SK-N-SH treated with all-trans-retinoic acid at 6 μM for 48 hours (cell line): ENCODE measurements around the gene MPPED1.

Experiments
- OSR1 ChIP-seq: fragments of 250-450 bp; sonication (Bioruptor Pico); IDR thresholded peaks from 2 replicates; pipeline ENCODE4 v1.8.0; 2022; ENCODE audit warnings: moderate library complexity, mild to moderate bottlenecking, inconsistent platforms
- PATZ1 ChIP-seq: fragments of 250-450 bp; sonication (Bioruptor Pico); IDR thresholded peaks from 2 replicates; pipeline ENCODE4 v1.8.0; 2020; ENCODE audit warnings: mild to moderate bottlenecking, moderate library complexity, borderline replicate concordance

GRCh38 chr22:43466710-43467109 lies 54.9 kb downstream of the MPPED1 start:
- no peak for TF ChIP-seq OSR1
- TF ChIP-seq PATZ1 (CRISPR knock-in tag): no peak
